NCI-H2107 treated with DMSO at 0.1 percent for 48 hours (cell line): ENCODE measurements around the gene PAX3.

Experiments
- DNase-seq: peaks from one replicate; lab custom pipeline; 2025; ENCODE audit not compliant: unreplicated experiment; lab: John Stamatoyannopoulos, UW

Gene PAX3

GRCh38 chr2:222298311-222299150 lies at the start of gene PAX3:
TSS of gene PAX3 (minus strand) at chr2:222298998. CDS start at chr2:222298615, 383 bp downstream.
- DNase-seq, result no peak

- no peak for DNase-seq
Observed at GRCh38 chr2:222341331-222341730, 42.5 kb upstream of the PAX3 start.

GRCh38 chr2:222338374-222338773 lies 39.6 kb upstream of the PAX3 start:
- no peak for DNase-seq

GRCh38 chr2:222336931-222337330 lies 38.1 kb upstream of the PAX3 start:
- no peak for DNase-seq

GRCh38 chr2:222336442-222336841 lies 37.6 kb upstream of the PAX3 start:
- DNase-seq, result no peak

- no peak for DNase-seq
Observed at GRCh38 chr2:222334914-222335313, 36.1 kb upstream of the PAX3 start.

GRCh38 chr2:222333397-222333796 lies 34.6 kb upstream of the PAX3 start:
- DNase-seq, result no peak

GRCh38 chr2:222332116-222332515 lies 33.3 kb upstream of the PAX3 start:
- no peak for DNase-seq

GRCh38 chr2:222330910-222331309 lies 32.1 kb upstream of the PAX3 start:
- no peak for DNase-seq

- no peak for DNase-seq
Observed at GRCh38 chr2:222322236-222322635, 23.4 kb upstream of the PAX3 start.

GRCh38 chr2:222320436-222321395 lies 21.9 kb upstream of the PAX3 start:
- DNase-seq, result no peak

- DNase-seq, result no peak
Observed at GRCh38 chr2:222319586-222320435, 21.0 kb upstream of the PAX3 start.

GRCh38 chr2:222318712-222319585 lies 20.2 kb upstream of the PAX3 start:
- DNase-seq, result peak; percentile 5

- DNase-seq, result peak; percentile 70
Observed at GRCh38 chr2:222318026-222318711, 19.4 kb upstream of the PAX3 start.

GRCh38 chr2:222315443-222316121 lies 16.8 kb upstream of the PAX3 start:
- no peak for DNase-seq

- no peak for DNase-seq
Observed at GRCh38 chr2:222313816-222314215, 15.0 kb upstream of the PAX3 start.

- DNase-seq, result no peak
Observed at GRCh38 chr2:222311978-222312738, 13.4 kb upstream of the PAX3 start.
